CD4-positive, alpha-beta memory T cell (primary cell): ENCODE measurements around the gene SMCO4. TPM values are rescaled to one million over a fixed set of nuclear protein-coding genes. Genes with fewer than 3 reads are reported as not detected.
"Not testable (repeated sequence)": the region's sequence is repeated elsewhere in the genome, so short reads cannot be mapped to it uniquely, and the experiment has no call there.

Experiments used
- CTCF ChIA-PET: fragments of 350-600 bp; sonication (Branson Sonifier 250); formaldehyde crosslinking; loops from one replicate; lab custom pipeline; 2021; ENCODE audit warnings: inconsistent platforms; ENCODE audit not compliant: partially characterized antibody; lab: Charles Lee
- POLR2A ChIA-PET: fragments of 350-600 bp; sonication (Branson Sonifier 250); formaldehyde crosslinking; loops from one replicate; lab custom pipeline; 2021; ENCODE audit not compliant: partially characterized antibody; lab: Charles Lee
- DNase-seq, 5 donors: peaks; one replicate each; pipeline versions ENCODE4 v3.0.0 to v3.0.0-alpha.2; 2020 to 2022; ENCODE audit warnings: mixed read lengths in 1 of 5
- H3K27ac ChIP-seq: one replicate; pipeline ENCODE4 v1.7.0; 2013; ENCODE audit warnings: low read depth, low read length
- H3K27me3 ChIP-seq: 2 replicates; pipeline ENCODE4 v1.7.0; 2013; ENCODE audit warnings: mild to moderate bottlenecking, low read length, moderate library complexity; ENCODE audit not compliant: insufficient read depth
- H3K36me3 ChIP-seq: 2 replicates; pipeline ENCODE4 v1.7.0; 2013; ENCODE audit warnings: mild to moderate bottlenecking, low read length, moderate library complexity; ENCODE audit not compliant: insufficient read depth
- H3K4me1 ChIP-seq: 2 replicates; pipeline ENCODE4 v1.7.0; 2013; ENCODE audit warnings: mild to moderate bottlenecking, low read length, moderate library complexity; ENCODE audit not compliant: insufficient read depth
- H3K4me3 ChIP-seq, 2 donors: one replicate each; pipeline ENCODE4 v1.7.0; 2013; ENCODE audit warnings: low read length in 2 of 2, mild to moderate bottlenecking in 1 of 2
- H3K9me3 ChIP-seq, 2 donors: one replicate each; pipeline ENCODE4 v1.7.0; 2013; ENCODE audit warnings: low read length in 2 of 2, control low read depth in 1 of 2; ENCODE audit not compliant: control insufficient read depth in 1 of 2
- H3K27ac Mint-ChIP-seq, 7 donors: one replicate each; pipeline ENCODE4 v1.8.0; 2020 to 2021; ENCODE audit warnings: mixed read lengths in 7 of 7, mild to moderate bottlenecking in 6 of 7, inconsistent platforms in 3 of 7, moderate library complexity in 3 of 7
- H3K27me3 Mint-ChIP-seq, 2 donors: one replicate each; pipeline ENCODE4 v1.8.0; 2020 to 2021; ENCODE audit warnings: mixed read lengths in 2 of 2
- H3K36me3 Mint-ChIP-seq, 2 donors: one replicate each; pipeline ENCODE4 v1.8.0; 2020 to 2021; ENCODE audit warnings: mixed read lengths in 2 of 2, inconsistent platforms in 1 of 2, mild to moderate bottlenecking in 1 of 2
- H3K4me1 Mint-ChIP-seq, 4 donors: one replicate each; pipeline ENCODE4 v1.8.0; 2020 to 2021; ENCODE audit warnings: mixed read lengths in 4 of 4, mild to moderate bottlenecking in 1 of 4
- H3K4me3 Mint-ChIP-seq, 8 donors: one replicate each; pipeline ENCODE4 v1.8.0; 2020 to 2021; ENCODE audit warnings: mixed read lengths in 8 of 8, mild to moderate bottlenecking in 7 of 8, moderate library complexity in 6 of 8, inconsistent platforms in 3 of 8
- H3K9me3 Mint-ChIP-seq, 8 donors: one replicate each; pipeline ENCODE4 v1.8.0; 2020 to 2021; ENCODE audit warnings: mixed read lengths in 8 of 8, mild to moderate bottlenecking in 5 of 8, inconsistent platforms in 3 of 8, moderate library complexity in 1 of 8
- intact Hi-C: fragments of 100-400 bp; cut with micrococcal nuclease; formaldehyde crosslinking; loops from one replicate; pipeline ENCODE4 v1.15.1; 2023
- polyA plus RNA-seq, 2 donors: library from polyadenylated mRNA; unstranded; fragments of 300-500 nt; fragmentation: Illumina TruSeq; gene quantifications; one replicate each; pipeline ENCODE4 v1.2.3, GENCODE V29; 2021
- total RNA-seq, 2 experiments: library from RNA; stranded (reverse); gene quantifications; one replicate each; pipeline ENCODE4 v1.2.3, GENCODE V29; 2021

SMCO4 gene
- total and polyA plus RNA-seq, 4 experiments from 2014 or later: 13.1 to 16.2 (median 14.6) TPM

- peaks cover 0 to 1% of the 10 kb centered on the region in 2 donors for H3K36me3 Mint-ChIP-seq
- no peak for DNase-seq
- Histone ChIP-seq H3K27ac (no peak overlapping the region), H3K36me3 (no peaks in the 10 kb centered on the region), H3K27me3 (no peaks in the 10 kb centered on the region), H3K9me3 (no peaks in the 10 kb centered on the region), H3K4me1 (peaks cover 17% of the 10 kb centered on the region), H3K4me3 (no peak overlapping the region)
- peak overlapping the region in 2 of 7 donors; percentile 54 to 69 for H3K27ac Mint-ChIP-seq
- peaks cover 26 to 59% (median 34%) of the 10 kb centered on the region in 4 donors for H3K4me1 Mint-ChIP-seq
- intact Hi-C loops: no loop called here
- ChIA-PET POLR2A (interaction anchor here (0.8 to 1.5 kb wide), 2 partner anchors 11 to 14 kb away, joined by 3 read pairs; no protein-coding TSS in a partner anchor), CTCF (no interaction called here)
- H3K27me3 Mint-ChIP-seq: no peaks in the 10 kb centered on the region
- H3K9me3 Mint-ChIP-seq: no peaks in the 10 kb centered on the region
- peak overlapping the region in 3 of 8 donors; percentile 2 to 22 (median 20) for H3K4me3 Mint-ChIP-seq
Measured at GRCh38 chr11:93537767-93538261, 5.4 kb downstream of the SMCO4 start.

DNA sequence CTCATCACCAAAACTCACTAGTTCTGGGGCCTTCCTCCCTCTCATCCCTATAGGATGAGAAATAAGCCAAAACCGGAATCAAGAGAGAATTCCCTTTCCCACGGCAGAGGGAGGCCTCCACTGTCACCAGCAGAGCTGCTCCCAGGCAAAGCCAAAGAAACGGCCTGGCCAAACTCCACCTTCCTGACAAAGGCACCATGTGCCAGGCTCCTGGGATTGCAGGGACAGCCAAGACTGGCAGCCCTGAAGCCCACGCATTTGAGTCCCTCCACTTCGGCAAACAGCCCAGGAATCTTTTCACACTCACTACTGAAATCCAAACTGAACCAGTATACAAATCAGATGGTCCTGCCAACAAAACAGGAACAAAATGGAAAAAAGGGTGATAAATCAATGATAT, 6.1 kb downstream of the SMCO4 start:
- Mint-ChIP-seq H3K27ac (no peak overlapping the region), H3K36me3 (peaks cover 0 to under 1% of the 10 kb centered on the region in 2 donors), H3K27me3 (no peaks in the 10 kb centered on the region), H3K9me3 (no peaks in the 10 kb centered on the region), H3K4me3 (no peak overlapping the region), H3K4me1 (peaks cover 29 to 62% (median 33%) of the 10 kb centered on the region in 4 donors)
- no peaks in the 10 kb centered on the region for H3K9me3 ChIP-seq
- no peak overlapping the region for H3K27ac ChIP-seq
- H3K4me1 ChIP-seq: peaks cover 20% of the 10 kb centered on the region
- no peaks in the 10 kb centered on the region for H3K27me3 ChIP-seq
- no peaks in the 10 kb centered on the region for H3K36me3 ChIP-seq
- DNase-seq: no peak
- H3K4me3 ChIP-seq: no peak overlapping the region
- ChIA-PET CTCF (interaction anchor here (1.4 kb wide), 1 partner anchor 12 kb away, joined by 4 read pairs; no protein-coding TSS in a partner anchor), POLR2A (interaction anchor here (1.5 kb wide), 1 partner anchor 10 kb away, joined by 3 read pairs; no protein-coding TSS in a partner anchor)
- intact Hi-C loops: no loop called here

DNA sequence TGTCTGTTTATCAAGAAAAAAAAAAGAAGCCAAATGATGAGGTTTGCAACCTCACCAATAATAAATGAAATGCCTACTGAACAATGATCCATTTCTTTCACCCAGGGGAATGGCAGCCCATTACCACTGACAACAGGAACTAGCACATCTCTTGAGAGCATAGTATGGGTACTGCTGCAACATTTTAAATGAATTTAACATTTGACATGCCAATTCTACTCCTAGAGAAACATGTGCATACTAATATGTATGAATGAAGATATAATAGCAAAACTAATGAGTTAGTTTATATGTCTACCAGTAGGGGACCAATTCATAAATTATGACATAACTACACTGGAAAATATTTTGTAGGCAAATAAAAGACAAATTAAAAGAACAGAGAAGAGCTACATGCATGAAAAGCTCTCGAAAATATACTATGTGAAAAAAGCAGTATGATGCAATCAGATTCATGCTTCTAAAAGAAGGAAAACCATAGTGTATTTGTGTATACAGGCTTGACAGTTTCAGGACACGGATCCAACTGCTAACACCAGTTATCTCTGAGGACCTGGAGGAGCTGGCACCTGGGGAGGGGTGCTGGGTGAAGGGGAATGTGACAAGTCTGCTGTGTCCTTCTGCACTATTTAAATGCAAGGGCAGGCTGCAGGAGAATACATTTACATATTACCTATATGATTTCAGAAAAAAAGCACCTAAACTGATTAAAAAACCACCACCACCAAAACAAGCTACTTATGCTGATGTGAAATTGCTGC, 6.9 kb downstream of the SMCO4 start:
- intact Hi-C loops: no loop called here
- Mint-ChIP-seq H3K4me3 (peak overlapping the region in 1 of 8 donors; percentile 33), H3K4me1 (peaks cover 32 to 61% (median 34%) of the 10 kb centered on the region in 4 donors), H3K36me3 (no peaks in the 10 kb centered on the region), H3K27me3 (no peaks in the 10 kb centered on the region), H3K27ac (peak overlapping the region in 1 of 7 donors; percentile 78), H3K9me3 (no peaks in the 10 kb centered on the region)
- CTCF ChIA-PET: interaction anchor here (1.4 kb wide), 1 partner anchor 11 kb away, joined by 4 read pairs; no protein-coding TSS in a partner anchor
- no peaks in the 10 kb centered on the region for H3K9me3 ChIP-seq
- POLR2A ChIA-PET: interaction anchor here (1.5 kb wide), 1 partner anchor 9 kb away, joined by 3 read pairs; no protein-coding TSS in a partner anchor
- H3K4me3 ChIP-seq: no peak overlapping the region
- DNase-seq: no peak
- H3K27me3 ChIP-seq: no peaks in the 10 kb centered on the region
- no peak overlapping the region for H3K27ac ChIP-seq
- no peaks in the 10 kb centered on the region for H3K36me3 ChIP-seq
- peaks cover 18% of the 10 kb centered on the region for H3K4me1 ChIP-seq

DNA sequence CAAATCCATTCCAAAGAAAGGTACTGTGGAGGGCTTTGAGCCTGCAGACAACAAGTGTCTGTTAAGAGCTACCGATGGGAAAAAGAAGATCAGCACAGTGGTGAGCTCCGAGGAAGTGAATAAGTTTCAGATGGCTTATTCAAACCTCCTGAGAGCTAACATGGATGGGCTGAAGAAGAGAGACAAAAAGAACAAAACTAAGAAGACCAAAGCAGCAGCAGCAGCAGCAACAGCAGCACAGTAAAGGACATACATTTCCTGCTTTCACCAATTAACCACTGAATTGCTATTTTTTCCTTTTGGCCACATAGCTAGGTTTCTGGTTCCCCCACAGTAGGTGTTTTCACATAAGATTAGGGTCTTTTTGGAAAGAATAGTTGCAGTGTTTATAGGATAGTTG, 7.6 kb downstream of the SMCO4 start:
- Mint-ChIP-seq H3K27ac (peak overlapping the region in 2 of 7 donors; percentile 53 to 66), H3K4me1 (peaks cover 34 to 63% (median 39%) of the 10 kb centered on the region in 4 donors), H3K4me3 (peak overlapping the region in 5 of 8 donors; percentile 29 to 69 (median 49))
- H3K27ac ChIP-seq, POLR2A ChIA-PET, intact Hi-C loops, H3K9me3 ChIP-seq, DNase-seq, H3K27me3 ChIP-seq, H3K36me3 Mint-ChIP-seq, H3K27me3 Mint-ChIP-seq, H3K9me3 Mint-ChIP-seq, H3K36me3 ChIP-seq, H3K4me3 ChIP-seq: not testable (repeated sequence)
- CTCF ChIA-PET: interaction anchor here (1.4 kb wide), 1 partner anchor 11 kb away, joined by 4 read pairs; no protein-coding TSS in a partner anchor
- H3K4me1 ChIP-seq: peaks cover 25% of the 10 kb centered on the region

DNA sequence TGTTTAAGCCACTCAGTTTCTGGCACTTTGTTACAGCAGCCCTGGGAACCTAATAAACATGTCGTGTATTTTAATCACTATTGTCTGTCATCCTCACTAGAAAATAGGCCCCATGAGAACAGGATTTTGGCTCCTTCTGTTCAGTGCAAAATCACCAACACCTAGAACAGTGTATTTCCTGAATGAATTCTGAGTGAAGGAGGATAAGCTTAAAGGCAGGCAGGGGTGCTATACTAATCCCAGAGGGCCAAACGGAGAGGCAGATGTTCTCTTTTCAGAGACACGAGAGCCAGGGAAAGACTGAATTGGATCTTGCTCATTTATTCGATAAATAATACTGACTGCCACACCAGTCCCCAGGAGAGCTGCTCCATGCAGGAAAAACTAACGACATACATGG, 10.4 kb downstream of the SMCO4 start:
- Histone ChIP-seq H3K9me3 (no peaks in the 10 kb centered on the region), H3K4me1 (peaks cover 48% of the 10 kb centered on the region), H3K4me3 (no peak overlapping the region), H3K27me3 (no peaks in the 10 kb centered on the region), H3K36me3 (no peaks in the 10 kb centered on the region), H3K27ac (no peak overlapping the region)
- ChIA-PET CTCF (interaction anchor here (2.2 kb wide), 1 partner anchor 9 kb away, joined by 11 read pairs; no protein-coding TSS in a partner anchor), POLR2A (interaction anchor here (1.0 to 2.0 kb wide), 2 partner anchors 9 kb away, joined by 3 to 14 read pairs; partner anchors contain the start of gene SMCO4)
- Mint-ChIP-seq H3K36me3 (no peaks in the 10 kb centered on the region), H3K27me3 (no peaks in the 10 kb centered on the region), H3K9me3 (no peaks in the 10 kb centered on the region), H3K4me3 (no peak overlapping the region), H3K27ac (peak overlapping the region in 5 of 7 donors; percentile 28 to 79 (median 69)), H3K4me1 (peaks cover 48 to 76% (median 53%) of the 10 kb centered on the region in 4 donors)
- intact Hi-C loops: no loop called here
- DNase-seq: no peak

DNA sequence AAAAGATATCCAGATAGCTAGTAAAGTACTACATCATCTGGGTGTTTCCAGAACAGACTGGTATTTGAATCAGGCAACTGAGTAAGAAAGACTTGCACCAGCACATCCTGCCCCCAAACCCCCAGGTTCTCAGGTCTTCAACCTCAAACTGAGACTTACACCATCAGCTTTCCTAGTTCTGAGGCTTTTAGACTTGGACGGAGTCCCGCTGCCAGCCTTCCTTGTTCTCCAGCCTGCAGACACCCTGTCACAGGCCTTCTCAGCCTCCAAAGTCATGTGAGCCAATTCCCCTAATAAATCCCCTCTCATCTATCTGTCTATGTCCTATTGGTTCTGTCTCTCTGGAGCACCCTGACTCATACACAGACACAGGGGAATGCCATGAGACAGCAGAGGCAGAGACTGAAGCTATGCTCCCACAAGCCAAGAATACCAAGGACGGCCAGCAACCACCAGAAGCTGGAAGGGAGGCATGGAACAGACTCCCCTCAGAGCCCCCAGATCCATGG, 10.9 kb downstream of the SMCO4 start:
- Histone ChIP-seq H3K9me3 (no peaks in the 10 kb centered on the region), H3K4me1 (peaks cover 53% of the 10 kb centered on the region), H3K27ac (no peak overlapping the region), H3K27me3 (no peaks in the 10 kb centered on the region), H3K4me3 (no peak overlapping the region), H3K36me3 (no peaks in the 10 kb centered on the region)
- ChIA-PET CTCF (interaction anchor here (1.7 to 2.2 kb wide), 2 partner anchors 9 to 120 kb away, joined by 4 to 11 read pairs; no protein-coding TSS in a partner anchor), POLR2A (interaction anchor here (2.0 kb wide), 1 partner anchor 10 kb away, joined by 14 read pairs; the partner anchor contains the start of gene SMCO4)
- no peaks in the 10 kb centered on the region for H3K27me3 Mint-ChIP-seq
- no peaks in the 10 kb centered on the region for H3K36me3 Mint-ChIP-seq
- H3K9me3 Mint-ChIP-seq: no peaks in the 10 kb centered on the region
- peaks cover 46 to 72% (median 53%) of the 10 kb centered on the region in 4 donors for H3K4me1 Mint-ChIP-seq
- peak overlapping the region in 3 of 8 donors; percentile 39 to 48 (median 47) for H3K4me3 Mint-ChIP-seq
- peak overlapping the region in 5 of 7 donors; percentile 28 to 79 (median 69) for H3K27ac Mint-ChIP-seq
- intact Hi-C loops: no loop called here
- DNase-seq: no peak
